ENCODE results near the gene LEP.

- TF ChIP-seq ZBTB43 (CRISPR knock-in tag; IDR thresholded peaks at IDR 0.05) = no peak
- no peak for TF ChIP-seq JUN (CRISPR knock-in tag; IDR thresholded peaks at IDR 0.05)
- TF ChIP-seq NFYB (CRISPR knock-in tag; conservative IDR thresholded peaks at IDR 0.05; ENCODE audit: low read depth) = no peak
- no peak for TF ChIP-seq ZNF263 (CRISPR knock-in tag; IDR thresholded peaks at IDR 0.05; ENCODE audit: low read depth)
- no peak for TF ChIP-seq FOXP4 (CRISPR knock-in tag; IDR thresholded peaks at IDR 0.05)
- no peak for TF ChIP-seq CTCF (IDR thresholded peaks at IDR 0.05)
- TF ChIP-seq CREM (CRISPR knock-in tag; IDR thresholded peaks at IDR 0.05) = no peak
- TF ChIP-seq ZNF232 (CRISPR knock-in tag; IDR thresholded peaks at IDR 0.05) = no peak
- TF ChIP-seq SP1 (CRISPR knock-in tag; conservative IDR thresholded peaks at IDR 0.05) = no peak
- TF ChIP-seq USF2 (CRISPR knock-in tag; IDR thresholded peaks at IDR 0.05) = no peak
Measured at GRCh38 chr7:128207609-128208008, 33.5 kb upstream of the LEP start.

Data from WTC11 (cell line).